A673 (cell line): ENCODE results near the gene MAP4. TPM values are rescaled to one million over a fixed set of nuclear protein-coding genes. Genes with fewer than 3 reads are reported as not detected.

Experiments used
- Bru-seq: library from RNA; stranded (reverse); fragments of 400-500 nt; gene quantifications from one replicate; lab custom pipeline; 2021; lab: Mats Ljungman, UMichigan
- BruChase-seq, 2 experiments: library from RNA; stranded (reverse); fragments of 400-500 nt; gene quantifications; one replicate each; lab custom pipeline; 2021; lab: Mats Ljungman, UMichigan
- BruUV-seq: library from RNA; stranded (reverse); fragments of 400-500 nt; replicated peaks from 2 replicates; lab custom pipeline; 2021; lab: Mats Ljungman, UMichigan
- CTCF ChIA-PET: fragments of 300-600 bp; sonication (Branson Sonifier 250); formaldehyde crosslinking; loops from one replicate; lab custom pipeline; 2022; ENCODE audit warnings: antibody characterized with exemption; lab: Charles Lee
- POLR2A ChIA-PET: fragments of 300-600 bp; sonication (Branson Sonifier 250); formaldehyde crosslinking; loops from one replicate; lab custom pipeline; 2022; ENCODE audit warnings: antibody characterized with exemption; ENCODE audit not compliant: low non-redundant PET; lab: Charles Lee
- DNase-seq: peaks from one replicate; pipeline ENCODE4 v3.0.0-alpha.2; 2015; ENCODE audit warnings: low spot score
- H3K27ac ChIP-seq: fragments of 200-600 bp; sonication (generic); 2 replicates; pipeline ENCODE4 v1.5.1; 2016; ENCODE audit warnings: mixed run types, low read depth, mild to moderate bottlenecking, mixed read lengths, antibody characterized with exemption, low read length; ENCODE audit not compliant: poor library complexity, severe bottlenecking
- H3K27me3 ChIP-seq: fragments of 200-600 bp; sonication (generic); replicated peaks from 2 replicates; pipeline ENCODE4 v1.6.1; 2017; ENCODE audit warnings: mixed run types, low read depth, mild to moderate bottlenecking, mixed read lengths, antibody characterized with exemption, low read length; ENCODE audit not compliant: insufficient read depth, poor library complexity
- H3K36me3 ChIP-seq: fragments of 200-600 bp; sonication (generic); 2 replicates; pipeline ENCODE4 v1.6.1; 2016; ENCODE audit warnings: mixed run types, mild to moderate bottlenecking, mixed read lengths, antibody characterized with exemption, low read length; ENCODE audit not compliant: insufficient read depth, poor library complexity, severe bottlenecking
- H3K4me1 ChIP-seq: fragments of 200-600 bp; sonication (generic); 2 replicates; pipeline ENCODE4 v1.6.1; 2017; ENCODE audit warnings: mixed run types, mild to moderate bottlenecking, mixed read lengths, antibody characterized with exemption, low read length; ENCODE audit not compliant: insufficient read depth, poor library complexity, severe bottlenecking
- H3K4me3 ChIP-seq: fragments of 200-600 bp; sonication (generic); 2 replicates; pipeline ENCODE4 v1.5.1; 2016; ENCODE audit warnings: low read depth, mixed run types, mild to moderate bottlenecking, mixed read lengths, low read length; ENCODE audit not compliant: poor library complexity, severe bottlenecking
- H3K9me3 ChIP-seq: fragments of 200-600 bp; sonication (generic); 2 replicates; pipeline ENCODE4 v1.6.1; 2016; ENCODE audit warnings: mixed run types, low read depth, mild to moderate bottlenecking, mixed read lengths, antibody characterized with exemption, low read length; ENCODE audit not compliant: poor library complexity, severe bottlenecking
- CTCF ChIP-seq: fragments of 300-800, 200-600 bp; sonication (generic); conservative IDR thresholded peaks from 2 replicates; pipeline ENCODE4 v1.5.1; 2017; ENCODE audit warnings: low read depth, mild to moderate bottlenecking, antibody characterized with exemption, low read length, moderate library complexity, mixed read lengths
- EZH2 ChIP-seq: fragments of 200-600 bp; sonication (generic); IDR thresholded peaks from 2 replicates; pipeline ENCODE4 v1.6.1; 2017; ENCODE audit warnings: borderline replicate concordance, low read depth, mild to moderate bottlenecking, mixed read lengths, antibody characterized with exemption, low read length; ENCODE audit not compliant: poor library complexity, severe bottlenecking
- intact Hi-C: fragments of 100-400 bp; cut with micrococcal nuclease; formaldehyde crosslinking; loops from one replicate; pipeline ENCODE4 v1.10.0; 2022; ENCODE audit not compliant: unreplicated experiment
- long read RNA-seq: library from polyadenylated mRNA; stranded (forward); transcript quantifications from one replicate; pipeline ENCODE4 v2.0.0, GENCODE V29; 2022
- total RNA-seq: library from RNA; stranded (reverse); gene quantifications from 2 replicates; pipeline ENCODE4 v1.2.3, GENCODE V29; 2021

Gene MAP4, protein sequence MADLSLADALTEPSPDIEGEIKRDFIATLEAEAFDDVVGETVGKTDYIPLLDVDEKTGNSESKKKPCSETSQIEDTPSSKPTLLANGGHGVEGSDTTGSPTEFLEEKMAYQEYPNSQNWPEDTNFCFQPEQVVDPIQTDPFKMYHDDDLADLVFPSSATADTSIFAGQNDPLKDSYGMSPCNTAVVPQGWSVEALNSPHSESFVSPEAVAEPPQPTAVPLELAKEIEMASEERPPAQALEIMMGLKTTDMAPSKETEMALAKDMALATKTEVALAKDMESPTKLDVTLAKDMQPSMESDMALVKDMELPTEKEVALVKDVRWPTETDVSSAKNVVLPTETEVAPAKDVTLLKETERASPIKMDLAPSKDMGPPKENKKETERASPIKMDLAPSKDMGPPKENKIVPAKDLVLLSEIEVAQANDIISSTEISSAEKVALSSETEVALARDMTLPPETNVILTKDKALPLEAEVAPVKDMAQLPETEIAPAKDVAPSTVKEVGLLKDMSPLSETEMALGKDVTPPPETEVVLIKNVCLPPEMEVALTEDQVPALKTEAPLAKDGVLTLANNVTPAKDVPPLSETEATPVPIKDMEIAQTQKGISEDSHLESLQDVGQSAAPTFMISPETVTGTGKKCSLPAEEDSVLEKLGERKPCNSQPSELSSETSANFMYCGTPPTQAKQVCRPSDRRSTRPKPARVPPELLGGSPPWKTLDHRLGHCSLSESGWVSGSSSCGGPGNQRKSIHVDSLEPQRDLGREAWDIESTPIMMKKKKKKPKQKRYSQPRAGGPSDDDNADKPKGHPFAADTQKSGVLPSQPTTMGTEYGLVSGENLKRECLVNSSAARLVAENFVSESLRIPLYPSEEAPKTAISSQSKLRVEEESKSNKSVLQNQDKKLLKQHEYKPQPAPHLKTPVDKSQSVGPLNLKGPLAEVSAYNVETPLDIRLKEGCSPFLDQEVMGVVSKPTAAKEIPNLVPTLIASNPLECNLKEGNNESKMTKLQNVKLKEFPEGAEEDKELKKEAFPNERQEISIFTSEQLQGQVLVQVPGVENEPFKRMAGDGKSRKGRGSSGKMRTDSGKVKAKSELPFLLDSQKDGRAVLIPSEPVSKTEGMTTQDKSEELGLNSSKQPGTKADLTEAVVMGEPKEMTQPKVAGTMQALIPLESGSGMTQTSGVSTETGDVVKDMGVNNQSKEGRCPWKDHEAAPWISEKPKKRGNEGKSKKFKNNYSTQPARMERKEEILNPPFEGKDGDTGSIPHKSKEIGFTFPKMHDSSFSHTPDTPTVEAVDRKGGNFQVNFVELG (N-terminal part only)
- total RNA-seq (105 and 110 TPM in 2 replicates), Bru-seq, nascent RNA (percentile 78 among the genes with signal in this experiment), BruChase-seq, experiment 1, labeled RNA remaining after a 2-hour chase (percentile 75 among the genes with signal in this experiment), BruChase-seq, experiment 2, labeled RNA remaining after a 6-hour chase (percentile 85 among the genes with signal in this experiment)
- long read RNA-seq, full-length matches to known transcripts, result 3 of 304 reads
- long read RNA-seq, partial matches to known transcripts, result 281 of 304 reads
- long read RNA-seq, other reads (novel, unspliced or antisense), result 20 of 304 reads

DNA sequence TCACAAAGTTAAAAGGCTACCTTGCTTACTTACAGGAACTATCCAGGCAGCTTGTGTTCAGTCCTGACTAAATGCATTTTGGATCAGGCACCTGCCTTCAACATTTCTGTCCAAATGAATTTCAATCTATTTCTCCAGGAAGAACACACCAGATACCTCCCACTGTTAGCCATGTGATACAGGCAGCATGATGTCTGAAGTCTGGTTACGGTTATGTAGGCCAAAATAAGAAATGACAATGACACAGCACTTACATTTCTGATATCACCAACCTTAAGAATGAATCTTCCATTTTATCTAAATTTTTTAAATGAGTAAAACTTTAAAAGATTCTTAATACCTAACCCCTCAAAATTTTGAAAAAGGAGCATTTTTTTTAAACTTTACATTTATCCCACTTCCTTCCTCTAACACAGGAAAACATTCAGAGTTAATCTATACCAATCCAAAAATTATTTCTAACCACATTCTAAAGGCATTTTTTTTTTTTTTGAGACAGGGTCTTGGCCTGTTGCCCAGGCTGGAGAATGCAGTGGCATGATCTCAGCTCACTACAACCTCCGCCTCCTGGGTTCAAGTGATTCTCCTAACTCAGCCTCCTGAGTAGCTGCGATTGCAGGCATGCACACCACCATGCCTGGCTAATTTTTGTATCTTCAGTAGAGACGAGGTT, at the start of gene MAP4:
Gene MAP4, minus strand, starts transcription at position 116 of the 673 bp plus-strand sequence. CDS start 17,556 bp downstream, outside the sequence.
- no peaks in the 10 kb centered on the region for H3K27me3 ChIP-seq
- intact Hi-C loops, result no loop called here
- peaks cover 3% of the 10 kb centered on the region for H3K36me3 ChIP-seq
- no peaks in the 10 kb centered on the region for H3K9me3 ChIP-seq
- no TSS peak for BruUV-seq
- DNase-seq, result peak; percentile 66
- H3K4me1 ChIP-seq, result peaks cover 45% of the 10 kb centered on the region
- H3K27ac ChIP-seq, result peak within 1 kb of the TSS; percentile 82
- CTCF ChIA-PET, result no interaction called here
- peak within 1 kb of the TSS; percentile 17 for H3K4me3 ChIP-seq
- no peak for TF ChIP-seq EZH2
- TF ChIP-seq CTCF, result no peak
- POLR2A ChIA-PET, result no interaction called here

DNA sequence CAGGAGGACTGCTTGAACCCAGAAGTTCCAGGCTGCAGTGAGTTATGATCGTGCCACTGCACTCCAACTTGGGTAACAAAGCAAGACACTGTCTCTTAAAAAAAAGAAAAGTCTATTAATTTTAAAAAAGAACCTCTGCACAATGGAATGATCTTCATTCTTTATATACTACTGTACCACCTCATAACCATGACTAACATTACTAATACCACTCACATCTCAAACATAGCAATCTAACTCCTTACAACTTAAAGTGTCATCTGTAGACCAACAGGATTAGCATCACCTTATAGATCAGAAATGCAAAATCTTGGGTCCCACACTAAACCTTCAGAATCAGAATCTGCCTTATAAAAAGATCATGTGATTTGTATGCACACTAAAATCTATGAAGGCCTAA, 48.8 kb upstream of the MAP4 start:
- H3K4me1 ChIP-seq, result peaks cover 17% of the 10 kb centered on the region
- no peak for DNase-seq
- BruUV-seq, result no TSS peak
- ChIA-PET CTCF (no interaction called here), POLR2A (no interaction called here)
- no peaks in the 10 kb centered on the region for H3K9me3 ChIP-seq
- no peaks in the 10 kb centered on the region for H3K27me3 ChIP-seq
- no peak overlapping the region for H3K4me3 ChIP-seq
- no peak overlapping the region for H3K27ac ChIP-seq
- intact Hi-C loops, result no loop called here
- TF ChIP-seq CTCF (no peak), EZH2 (no peak)
- H3K36me3 ChIP-seq, result no peaks in the 10 kb centered on the region
